OCI-LY1 (cell line): Measurements from ENCODE around the gene XIRP2.

ENCODE experiments used
- H2AFZ ChIP-seq: fragments of 200-600 bp; sonication (generic), shearing (Covaris generic); 2 replicates; pipeline ENCODE4 v1.6.0; 2014; ENCODE audit warnings: antibody characterized with exemption, mild to moderate bottlenecking, low read length
- H3F3A ChIP-seq: fragments of 200-600 bp; sonication (generic), shearing (Covaris generic); 2 replicates; pipeline ENCODE4 v1.6.0; 2014; ENCODE audit warnings: mild to moderate bottlenecking, antibody characterized with exemption, low read length, moderate library complexity; ENCODE audit not compliant: insufficient read depth
- H3K27ac ChIP-seq: fragments of 200-600 bp; sonication (generic); 2 replicates; pipeline ENCODE4 v1.5.1; 2014; ENCODE audit warnings: low read length, mixed run types, mild to moderate bottlenecking, low read depth; ENCODE audit not compliant: poor library complexity, severe bottlenecking
- H3K27me3 ChIP-seq: fragments of 200-600 bp; sonication (generic); 2 replicates; pipeline ENCODE4 v1.6.0; 2014; ENCODE audit warnings: antibody characterized with exemption, mild to moderate bottlenecking, low read length, moderate library complexity; ENCODE audit not compliant: insufficient read depth
- H3K36me3 ChIP-seq: fragments of 200-600 bp; sonication (generic); 2 replicates; pipeline ENCODE4 v1.6.1; 2014; ENCODE audit warnings: mild to moderate bottlenecking, antibody characterized with exemption, low read length, moderate library complexity, mixed read lengths; ENCODE audit not compliant: insufficient read depth
- H3K4me1 ChIP-seq: fragments of 200-600 bp; sonication (generic); 2 replicates; pipeline ENCODE4 v1.5.1; 2014; ENCODE audit warnings: mild to moderate bottlenecking, low read length, moderate library complexity; ENCODE audit not compliant: insufficient read depth, severe bottlenecking
- H3K4me2 ChIP-seq: fragments of 200-600 bp; sonication (generic), shearing (Covaris generic); 2 replicates; pipeline ENCODE4 v1.6.1; 2014; ENCODE audit warnings: low read length
- H3K4me3 ChIP-seq: fragments of 200-600 bp; sonication (generic); 2 replicates; pipeline ENCODE4 v1.5.1; 2014; ENCODE audit warnings: low read length, low read depth, mild to moderate bottlenecking, mixed read lengths; ENCODE audit not compliant: poor library complexity, severe bottlenecking
- H3K79me2 ChIP-seq: fragments of 200-600 bp; shearing (Covaris generic); 2 replicates; pipeline ENCODE4 v1.6.1; 2016; ENCODE audit warnings: mixed run types, low read length, mixed read lengths; ENCODE audit not compliant: insufficient read depth
- H3K9ac ChIP-seq: fragments of 200-600 bp; sonication (generic), shearing (Covaris generic); 2 replicates; pipeline ENCODE4 v1.6.1; 2014; ENCODE audit warnings: mild to moderate bottlenecking, low read length, mixed read lengths
- H3K9me2 ChIP-seq: fragments of 200-600 bp; sonication (generic), shearing (Covaris generic); 2 replicates; pipeline ENCODE4 v1.6.1; 2014; ENCODE audit warnings: low read depth, mild to moderate bottlenecking, low read length, mixed read lengths
- H3K9me3 ChIP-seq: fragments of 200-600 bp; shearing (Covaris generic); 2 replicates; pipeline ENCODE4 v1.6.1; 2014; ENCODE audit warnings: low read length, mixed read lengths
- H4K20me1 ChIP-seq: fragments of 200-600 bp; sonication (generic), shearing (Covaris generic); 2 replicates; pipeline ENCODE4 v1.6.0; 2016; ENCODE audit warnings: mild to moderate bottlenecking, low read length; ENCODE audit not compliant: insufficient read depth
- CTCF ChIP-seq: fragments of 200-600 bp; sonication (generic), shearing (Covaris generic); IDR thresholded peaks from 2 replicates; pipeline ENCODE4 v1.5.1; 2017; ENCODE audit warnings: mild to moderate bottlenecking, antibody characterized with exemption, low read length, moderate library complexity, mixed read lengths
- EZH2 ChIP-seq: fragments of 200-600 bp; sonication (generic), shearing (Covaris generic); IDR thresholded peaks from 2 replicates; pipeline ENCODE4 v1.8.0; 2017; ENCODE audit warnings: borderline replicate concordance, mixed run types, mild to moderate bottlenecking, antibody characterized with exemption, low read length, moderate library complexity, mixed read lengths

Gene XIRP2

DNA sequence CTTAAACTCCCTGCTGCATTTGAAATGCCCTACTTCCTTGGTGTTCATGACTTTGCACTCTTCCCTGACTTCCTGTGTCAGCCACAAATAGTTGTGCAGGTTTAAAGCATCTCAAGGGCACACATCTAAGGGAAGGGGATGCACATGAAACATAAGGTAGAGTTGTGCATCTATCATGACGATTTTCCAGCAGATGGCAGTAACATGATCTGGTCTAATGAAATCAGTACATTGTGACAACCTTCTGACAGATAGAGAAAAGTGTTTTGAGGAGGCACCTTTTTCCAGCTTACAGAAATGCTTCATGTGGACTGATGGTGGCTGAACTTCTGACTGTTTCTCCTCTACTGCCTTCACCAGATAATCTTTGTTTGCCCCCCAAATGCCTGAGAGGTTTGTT is 238.9 kb downstream of the XIRP2 start:
- Histone ChIP-seq H3K27me3 (no peaks in the 10 kb centered on the region), H3K9me3 (no peaks in the 10 kb centered on the region), H3K36me3 (no peaks in the 10 kb centered on the region), H3K4me3 (no peak overlapping the region), H3K27ac (no peak overlapping the region), H3K79me2 (no peaks in the 10 kb centered on the region), H2AFZ (no peak overlapping the region), H3K4me1 (no peaks in the 10 kb centered on the region), H3K9me2 (no peaks in the 10 kb centered on the region), H4K20me1 (no peaks in the 10 kb centered on the region), H3K4me2 (no peak overlapping the region), H3K9ac (no peak overlapping the region), H3F3A (no peaks in the 10 kb centered on the region)
- TF ChIP-seq CTCF (peak; percentile 26; the same call in 1 of the 2 replicates), EZH2 (no peak)

- no peaks in the 10 kb centered on the region for H3K79me2 ChIP-seq
- no peak overlapping the region for H3K4me3 ChIP-seq
- no peaks in the 10 kb centered on the region for H3K27me3 ChIP-seq
- TF ChIP-seq EZH2 (no peak), CTCF (no peak)
- no peaks in the 10 kb centered on the region for H3K9me2 ChIP-seq
- H3F3A ChIP-seq = no peaks in the 10 kb centered on the region
- H3K4me2 ChIP-seq = no peak overlapping the region
- H3K9ac ChIP-seq = no peak overlapping the region
- H2AFZ ChIP-seq = no peak overlapping the region
- no peaks in the 10 kb centered on the region for H4K20me1 ChIP-seq
- H3K9me3 ChIP-seq = no peaks in the 10 kb centered on the region
- H3K27ac ChIP-seq = no peak overlapping the region
- no peaks in the 10 kb centered on the region for H3K4me1 ChIP-seq
- H3K36me3 ChIP-seq = no peaks in the 10 kb centered on the region
Measured at GRCh38 chr2:167128130-167128529, 239.8 kb downstream of the XIRP2 start.

GRCh38 chr2:167132066-167132465 is 243.8 kb downstream of the XIRP2 start:
- Histone ChIP-seq H3K79me2 (no peaks in the 10 kb centered on the region), H3K27ac (no peak overlapping the region), H3K36me3 (no peaks in the 10 kb centered on the region), H4K20me1 (no peaks in the 10 kb centered on the region), H3K4me2 (no peak overlapping the region), H3K4me1 (no peaks in the 10 kb centered on the region), H3K9me2 (no peaks in the 10 kb centered on the region), H3K9me3 (no peaks in the 10 kb centered on the region), H3K4me3 (no peak overlapping the region), H3K9ac (no peak overlapping the region), H3F3A (no peaks in the 10 kb centered on the region), H2AFZ (no peak overlapping the region), H3K27me3 (no peaks in the 10 kb centered on the region)
- no peak for TF ChIP-seq EZH2
- TF ChIP-seq CTCF = no peak
